ENCODE measurements around the gene KIF26A.

Gene KIF26A

DNA sequence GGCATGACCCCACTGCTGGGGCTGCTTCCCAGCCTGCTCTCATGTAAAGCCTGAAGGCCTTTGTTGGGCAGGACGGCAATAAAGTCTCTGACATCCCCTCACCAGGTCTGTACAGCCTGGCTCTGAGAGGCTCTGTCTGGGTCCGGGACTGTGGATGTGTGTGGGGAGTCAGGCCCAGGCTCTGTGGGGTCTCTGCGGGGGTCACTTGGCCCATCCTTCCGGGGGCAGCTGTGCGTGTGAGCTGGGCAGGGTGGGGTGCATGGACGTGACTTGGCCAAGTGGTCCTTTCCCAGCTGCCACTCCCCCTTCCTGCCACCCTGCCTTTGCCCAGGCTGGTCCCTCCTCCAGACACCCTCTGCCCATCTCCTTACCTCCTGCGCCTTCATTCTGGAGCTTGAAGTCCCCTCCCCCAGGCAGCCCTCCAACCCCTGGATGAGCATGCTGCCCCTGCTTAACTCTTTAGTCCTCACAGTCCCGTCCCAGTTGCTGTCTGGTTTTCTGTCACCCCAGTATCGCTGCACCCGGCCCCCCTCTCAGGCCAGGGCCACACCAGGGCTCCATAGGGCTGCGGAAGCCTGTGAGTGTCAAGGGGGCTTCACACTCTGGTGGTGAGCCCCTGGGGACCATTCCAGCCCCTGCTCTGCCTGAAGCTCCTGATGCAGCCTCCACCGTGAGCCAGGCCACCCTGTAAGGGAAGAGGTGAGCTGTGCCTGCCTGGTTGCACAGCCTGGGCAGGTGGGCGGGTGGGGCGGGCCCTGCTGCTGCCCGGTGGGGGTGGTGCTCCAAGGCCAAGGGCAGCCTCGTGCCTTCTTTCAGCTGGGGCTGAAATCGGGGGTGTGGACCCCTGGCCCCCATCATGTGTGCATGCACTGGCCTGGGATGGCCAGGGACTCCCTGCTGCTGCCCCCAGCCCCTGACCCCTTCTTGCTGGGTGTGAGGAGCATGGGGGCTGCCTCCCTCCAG lies 25.5 kb upstream of the KIF26A start:
- no peak for DNase-seq (ENCODE audit: low read depth in 2 of 2)

DNA sequence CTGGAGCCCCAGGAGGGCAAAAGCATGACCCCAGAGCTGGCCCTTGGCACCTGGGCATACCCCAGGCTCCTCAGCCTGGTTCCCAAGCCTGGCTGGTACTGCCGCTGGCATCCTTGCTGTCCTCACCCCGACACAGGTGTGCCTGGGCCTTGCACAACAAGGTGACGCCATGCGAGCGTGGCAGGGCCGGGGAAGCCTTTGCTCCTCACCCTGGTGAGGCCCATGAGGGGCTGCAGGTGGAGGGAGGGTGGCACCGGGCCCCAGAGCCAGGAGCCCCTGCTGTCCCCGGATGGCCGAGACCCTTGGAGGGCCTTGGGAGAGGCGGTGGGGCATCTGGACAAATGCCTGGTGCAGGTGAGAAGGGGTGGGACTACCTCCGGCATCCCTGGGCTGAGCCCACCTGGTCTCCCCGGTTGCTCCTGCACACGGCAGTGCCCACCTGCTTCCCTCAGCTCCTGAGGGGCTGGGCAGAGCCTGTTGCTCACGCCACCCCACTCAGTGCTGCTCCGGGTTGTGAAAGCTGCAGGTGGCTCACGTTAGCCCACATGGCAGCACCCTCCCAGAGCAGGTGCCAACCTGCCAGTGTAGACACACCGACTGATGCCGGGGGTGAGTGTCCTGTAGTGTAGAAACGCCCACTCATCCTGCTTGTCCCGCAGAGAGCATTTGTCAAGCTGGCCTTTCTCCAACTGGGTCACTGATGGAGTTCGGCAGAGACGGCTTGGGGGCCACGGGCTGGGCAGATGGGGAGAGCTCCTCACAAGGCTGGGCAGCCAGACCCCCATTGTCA lies 24.6 kb upstream of the KIF26A start:
- no peak for DNase-seq (ENCODE audit: low read depth in 2 of 2)

DNA sequence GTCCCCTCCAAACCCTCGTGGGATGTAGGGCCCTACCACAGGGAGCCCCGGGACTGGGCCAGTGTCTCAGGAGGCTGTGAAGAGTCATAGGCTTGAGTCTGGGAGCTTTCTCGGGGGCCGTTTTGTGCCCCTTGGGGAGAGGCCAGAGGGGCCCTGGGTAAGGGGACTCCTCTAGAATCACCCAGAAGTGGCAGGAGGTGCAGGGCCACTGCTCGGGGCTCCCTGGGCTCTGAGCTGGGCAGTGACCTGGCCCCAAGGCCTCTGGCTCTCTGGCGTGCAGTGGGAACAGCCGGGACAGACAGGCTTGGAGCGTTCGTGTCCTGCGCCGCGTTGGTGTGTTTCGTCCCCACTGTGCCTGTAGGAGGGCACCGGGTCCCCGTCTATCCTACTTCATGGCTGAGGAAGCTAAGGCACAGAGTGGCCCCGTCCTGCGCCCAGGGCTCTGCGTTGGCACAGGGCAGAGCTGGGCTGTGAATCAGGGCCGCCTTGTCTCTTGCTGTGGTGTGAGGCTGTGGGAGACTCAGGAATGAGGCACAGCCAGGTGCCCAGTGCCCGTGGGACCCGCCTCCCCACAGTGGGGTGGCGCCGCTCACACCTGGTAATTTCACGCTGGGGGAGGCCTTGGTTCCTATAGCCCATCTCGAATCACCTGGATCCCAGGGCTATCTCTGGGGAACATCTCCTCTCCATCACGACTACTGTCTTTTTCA lies 23.8 kb upstream of the KIF26A start:
- DNase-seq (ENCODE audit: low read depth in 2 of 2) = no peak

DNA sequence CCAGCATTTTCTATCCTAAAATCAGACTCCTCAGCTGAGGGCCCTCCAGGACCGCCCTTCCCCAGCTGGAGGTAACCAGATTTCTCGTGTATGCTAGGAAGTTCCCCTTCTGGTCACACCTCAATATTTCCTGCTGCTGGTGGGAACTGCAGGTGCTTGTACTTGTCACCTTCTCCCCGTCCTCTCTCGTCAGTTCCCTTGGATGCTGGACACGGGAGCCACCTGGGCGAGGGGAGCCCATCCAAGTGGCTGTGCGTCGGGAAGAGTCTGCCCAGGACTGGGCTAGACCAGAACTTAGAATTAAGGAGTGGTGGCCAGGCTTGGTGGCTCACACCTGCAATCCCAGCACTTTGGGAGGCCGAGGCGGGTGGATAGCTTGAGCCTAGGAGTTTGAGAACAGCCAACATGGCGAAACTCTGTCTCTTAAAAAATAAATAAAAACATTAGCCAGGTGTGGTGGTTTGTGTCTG lies 23.2 kb upstream of the KIF26A start:
- DNase-seq (ENCODE audit: low read depth in 2 of 2) = no peak

DNA sequence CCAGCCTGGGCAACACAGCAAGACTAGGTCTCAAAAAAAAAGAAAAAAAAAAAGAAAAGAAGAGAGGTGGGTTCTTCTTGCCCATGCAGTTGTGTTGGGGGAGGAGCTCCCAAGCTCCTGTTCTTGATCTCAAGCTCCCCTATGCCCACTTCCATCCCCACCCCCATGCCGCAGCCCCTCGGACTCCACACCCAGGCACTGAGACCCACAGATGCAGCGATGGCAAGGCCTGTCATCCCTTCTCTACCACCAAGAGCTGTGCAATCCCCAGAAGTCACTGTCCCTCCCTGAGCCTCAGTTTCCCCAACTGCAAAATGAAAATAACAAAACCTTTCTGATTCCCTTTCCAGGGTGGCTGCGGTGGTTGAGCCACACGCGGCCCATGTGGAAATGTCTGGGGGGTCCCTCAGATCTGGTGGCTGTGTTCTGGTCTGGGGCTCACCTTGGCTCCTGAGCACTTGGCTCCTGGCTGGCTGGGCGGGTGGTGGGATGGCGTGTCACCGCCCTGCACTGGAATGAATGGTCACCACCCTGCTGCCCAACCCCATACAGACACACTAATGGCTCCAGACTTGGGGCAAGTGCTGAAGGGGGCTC lies 22.6 kb upstream of the KIF26A start:
- no peak for DNase-seq (ENCODE audit: low read depth in 2 of 2)

DNA sequence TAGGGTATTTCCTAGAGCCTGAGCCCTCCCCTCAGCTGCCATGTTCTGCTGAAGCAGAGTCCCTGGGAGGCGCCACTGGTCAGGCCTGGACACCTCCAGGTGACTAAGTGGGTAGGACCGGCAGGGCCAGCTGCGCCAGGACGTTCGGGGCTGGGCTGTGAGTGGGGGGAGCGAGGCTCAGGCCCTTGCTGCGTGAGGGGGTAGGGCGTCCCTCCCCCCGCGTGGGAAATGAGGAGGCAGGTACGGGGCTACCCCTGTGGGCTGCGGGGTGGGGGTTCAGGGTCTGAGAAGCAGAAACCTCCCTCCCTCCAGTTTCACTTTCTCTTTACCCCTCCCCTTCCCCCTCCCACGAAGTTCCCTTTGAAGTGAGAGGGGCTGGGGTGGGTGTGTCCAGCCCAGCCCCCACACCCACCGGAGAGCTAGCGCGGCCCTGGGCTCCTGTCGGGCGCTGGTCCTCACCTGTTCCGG lies 22.1 kb upstream of the KIF26A start:
- no peak for DNase-seq (ENCODE audit: low read depth in 2 of 2)

DNA sequence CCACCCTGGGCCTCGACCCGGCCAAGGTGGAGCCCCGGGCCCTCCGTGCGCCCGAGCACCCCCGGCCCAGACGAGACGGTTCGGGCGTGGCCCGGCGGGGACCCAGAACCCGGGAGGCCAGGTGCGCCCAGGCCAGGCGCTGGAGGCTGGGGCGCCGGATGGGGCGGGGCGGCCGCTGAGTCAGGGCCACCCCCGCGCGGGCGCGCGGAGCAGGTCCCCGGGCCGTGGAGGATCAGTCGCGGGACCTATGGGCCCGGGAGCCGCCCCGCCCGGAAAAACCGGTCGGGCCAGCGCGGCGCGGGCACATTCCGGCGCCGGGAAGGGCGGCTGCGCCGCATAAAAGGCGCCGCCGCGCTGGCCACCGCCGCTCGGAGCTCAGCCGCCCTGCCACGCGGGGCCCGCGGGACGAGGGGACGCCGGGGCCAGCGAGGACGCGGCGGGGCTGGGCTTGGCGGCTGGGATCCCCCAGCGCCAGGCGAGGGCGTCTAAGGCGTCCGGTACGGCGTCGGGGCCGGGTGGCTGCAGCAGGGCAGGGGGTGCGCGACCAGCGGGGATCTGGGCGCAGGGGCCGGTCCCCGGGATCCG lies 21.5 kb upstream of the KIF26A start:
- DNase-seq (ENCODE audit: low read depth in 2 of 2) = no peak

DNA sequence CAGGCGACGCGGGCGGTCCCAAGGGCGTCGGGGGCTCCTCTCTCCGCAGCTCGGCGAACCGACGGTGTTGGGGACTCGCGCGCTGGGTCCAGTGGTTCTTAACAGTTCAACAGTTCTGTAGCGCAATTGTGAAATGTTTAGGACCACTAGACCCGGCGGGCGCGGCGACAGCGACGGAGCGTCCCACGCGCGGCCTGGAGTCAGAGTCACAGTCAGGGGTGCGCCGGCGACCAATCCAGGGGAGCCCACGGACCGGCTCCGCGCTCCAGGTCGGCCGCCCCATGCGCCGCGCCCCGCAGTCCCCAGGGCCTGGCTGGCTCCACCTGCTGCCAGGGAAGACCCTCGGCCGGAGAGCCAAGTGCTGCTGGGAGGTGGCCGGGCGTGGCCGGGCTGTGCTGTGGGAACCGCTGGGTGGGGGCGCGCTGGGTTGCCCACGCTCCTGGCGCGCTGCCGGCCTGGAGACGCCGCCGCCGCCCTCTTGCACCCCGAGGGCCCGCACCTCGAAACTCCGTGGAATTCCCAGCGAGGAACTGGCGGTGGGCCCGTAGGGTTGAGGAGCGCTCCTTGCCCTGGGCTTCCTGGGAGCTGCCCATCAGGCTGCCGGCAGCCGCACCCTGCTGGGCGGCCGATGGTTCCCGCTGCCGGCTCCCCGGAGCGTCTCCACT lies 20.9 kb upstream of the KIF26A start:
- DNase-seq (ENCODE audit: low read depth in 2 of 2) = no peak

DNA sequence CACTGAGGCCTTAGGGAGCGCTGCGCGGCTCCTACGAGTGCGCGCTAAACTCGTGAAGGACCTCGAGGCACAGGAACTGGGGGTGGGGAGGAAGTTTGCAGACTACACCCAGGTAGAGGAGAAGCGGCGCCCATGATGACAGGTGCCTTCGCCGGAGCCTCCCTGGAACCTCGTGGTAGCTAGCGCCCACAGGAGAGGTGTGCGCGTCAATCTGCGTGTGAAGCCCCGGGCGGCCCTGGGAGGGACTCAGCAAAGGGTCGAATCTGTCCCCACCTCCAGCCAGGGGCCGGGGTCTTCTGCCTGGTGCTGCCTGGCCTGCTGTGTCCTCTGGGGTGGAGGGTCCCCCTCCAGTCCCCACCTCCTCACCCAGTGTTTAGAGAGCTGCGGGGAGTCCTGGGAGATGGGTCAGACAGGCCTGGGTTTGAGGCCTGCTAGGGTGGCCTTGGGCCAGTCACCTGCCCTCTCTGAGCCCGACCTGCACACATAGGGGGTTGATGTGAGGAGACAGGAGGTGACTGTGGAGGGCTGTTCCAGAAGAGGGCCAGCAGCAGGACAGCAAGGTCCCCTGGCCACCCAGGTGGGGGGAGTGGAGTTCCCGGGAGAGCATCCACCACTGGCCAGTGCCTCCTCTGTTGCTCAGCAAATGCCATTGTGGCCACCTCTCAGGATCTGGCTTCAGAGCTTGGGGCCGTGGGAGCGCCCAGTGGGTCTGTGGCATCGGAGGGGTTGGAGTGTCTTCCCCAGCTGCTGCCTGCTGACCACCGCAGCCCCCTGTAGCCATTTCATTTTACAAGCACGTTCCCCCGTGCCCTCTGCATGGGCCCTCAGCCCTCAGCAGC lies 20.2 kb upstream of the KIF26A start:
- no peak for DNase-seq (ENCODE audit: low read depth in 2 of 2)

DNA sequence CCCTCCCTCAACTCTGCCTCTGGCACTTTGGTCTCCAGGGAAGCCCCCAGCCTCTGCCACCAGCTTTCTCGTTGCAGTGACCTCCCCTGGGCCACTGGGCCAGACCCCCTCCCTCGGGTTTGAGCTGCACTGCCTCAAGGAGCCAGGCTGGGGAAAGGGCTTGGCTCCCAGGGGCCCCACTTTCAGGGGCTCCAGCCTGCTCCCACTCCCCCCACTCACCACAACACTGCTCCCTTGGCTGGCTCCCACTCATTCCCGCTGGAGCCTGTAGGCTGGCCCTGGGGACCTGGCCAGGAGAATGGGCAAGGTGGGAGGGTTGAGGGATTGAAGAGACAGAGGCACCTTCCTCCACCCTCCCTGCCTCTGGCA lies 19.3 kb upstream of the KIF26A start:
- no peak for DNase-seq (ENCODE audit: low read depth in 2 of 2)

DNA sequence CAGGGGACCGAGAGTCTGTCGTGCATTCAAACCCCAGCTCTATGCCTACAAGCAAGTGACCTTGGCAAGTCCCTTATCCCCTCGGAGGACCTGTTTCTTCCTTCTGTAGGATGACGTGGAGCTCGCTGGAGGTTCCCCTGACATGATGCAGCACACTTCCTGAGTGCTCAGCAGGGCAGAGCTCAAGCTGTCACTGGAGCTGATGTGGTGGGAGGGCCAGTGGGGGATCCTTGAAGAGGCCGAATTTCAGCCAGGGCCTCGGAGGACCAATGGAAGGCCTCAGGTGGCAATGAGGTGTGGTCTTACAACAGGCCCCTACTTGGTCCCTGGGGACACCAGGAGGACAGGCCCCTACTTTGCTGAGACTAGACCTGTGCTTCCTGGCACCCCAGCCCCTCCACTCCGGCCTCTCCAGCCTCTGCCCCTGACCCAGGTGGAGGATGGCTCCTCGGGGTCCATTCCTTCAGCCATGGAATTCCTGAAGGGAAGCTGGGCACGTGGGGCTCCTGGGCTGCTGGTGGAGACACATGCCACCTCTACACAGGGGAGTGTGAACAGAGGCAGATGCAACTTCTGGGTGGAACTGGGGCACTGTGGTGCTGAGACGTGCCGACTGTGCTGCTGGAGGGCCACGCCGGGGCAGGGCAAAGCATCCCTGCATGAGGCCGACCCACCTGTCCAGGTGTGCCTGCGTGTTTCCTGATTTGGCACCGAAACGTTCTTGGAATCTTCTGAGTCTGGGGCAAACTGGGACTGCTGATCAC lies 18.7 kb upstream of the KIF26A start:
- no peak for DNase-seq (ENCODE audit: low read depth in 2 of 2)

DNA sequence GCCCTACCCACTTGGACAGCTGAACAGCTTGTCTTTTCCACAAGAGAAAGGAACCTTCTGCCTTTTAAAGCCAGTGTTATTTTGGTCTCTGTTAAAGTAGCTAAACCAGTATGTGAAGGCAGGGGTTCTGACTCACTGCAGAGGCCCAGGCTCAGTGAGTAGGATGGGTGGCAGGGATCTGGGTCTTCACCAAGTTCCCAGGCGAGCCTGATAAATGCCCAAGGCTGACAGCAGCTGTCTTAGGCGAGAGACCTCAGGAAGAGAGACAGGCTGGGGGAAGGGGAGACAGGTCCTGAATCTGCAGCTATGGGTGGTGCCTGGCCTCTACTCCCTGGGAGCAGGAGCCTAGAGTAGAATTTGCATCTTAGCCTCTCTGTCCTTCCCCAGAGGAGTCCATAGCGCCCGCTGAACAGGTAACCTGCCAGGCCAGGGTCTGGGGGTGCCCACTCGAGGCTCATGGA lies 18.1 kb upstream of the KIF26A start:
- no peak for DNase-seq (ENCODE audit: low read depth in 2 of 2)

DNA sequence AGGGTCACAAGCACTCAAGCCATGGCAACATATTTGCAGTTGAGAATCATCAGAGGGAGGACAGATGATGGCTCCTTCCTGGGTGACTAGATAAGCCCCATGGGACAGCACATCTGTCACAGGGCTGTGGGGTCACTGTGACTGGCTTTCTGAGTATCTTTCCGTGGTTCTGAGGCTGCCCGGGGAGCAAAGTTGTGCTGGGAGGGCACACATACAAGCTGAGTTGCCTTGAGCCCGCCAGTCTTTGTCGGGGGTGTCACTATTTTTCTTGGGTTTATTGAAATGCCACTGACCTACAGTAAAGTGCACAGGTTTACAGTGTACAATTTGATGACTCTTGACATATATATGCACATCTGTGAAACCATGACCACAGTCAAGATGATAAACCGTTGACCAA lies 17.2 kb upstream of the KIF26A start:
- no peak for DNase-seq (ENCODE audit: low read depth in 2 of 2)

DNA sequence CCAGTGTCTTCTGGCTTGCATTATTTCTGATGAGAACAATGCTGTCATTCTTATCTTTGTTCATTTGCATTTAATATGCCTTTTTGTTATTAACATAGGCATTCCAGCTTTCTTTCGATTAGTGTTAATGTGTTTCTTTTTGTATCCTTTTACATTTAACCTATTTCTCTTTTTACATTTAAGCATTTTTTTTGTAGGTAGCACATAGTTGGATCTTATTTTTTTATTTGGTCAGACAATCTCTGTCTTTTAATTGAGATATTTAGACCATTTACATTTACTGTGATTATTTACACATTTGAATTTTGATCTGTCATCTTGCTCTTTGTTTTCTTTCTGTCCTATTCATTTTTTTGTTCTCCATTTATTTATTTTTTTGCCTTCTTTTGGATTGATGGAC lies 14.5 kb upstream of the KIF26A start:
- DNase-seq (ENCODE audit: low read depth in 2 of 2) = no peak

DNA sequence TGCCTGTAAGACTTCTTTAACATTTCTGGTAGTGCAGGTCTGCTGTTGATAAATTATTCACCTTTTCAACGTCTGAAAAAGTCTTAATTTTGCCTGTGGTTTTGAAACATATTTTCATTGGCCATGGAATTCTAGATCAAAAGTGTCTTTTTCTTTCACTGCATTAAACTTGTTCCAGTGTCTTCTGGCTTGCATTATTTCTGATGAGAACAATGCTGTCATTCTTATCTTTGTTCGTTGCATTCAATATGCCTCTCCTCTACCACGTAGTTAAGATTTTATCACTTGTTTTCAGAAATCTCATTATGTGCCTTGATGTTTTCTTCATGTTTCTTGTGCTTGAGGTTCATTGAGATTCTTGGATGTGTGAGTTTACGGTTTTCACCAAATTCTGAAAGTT lies 13.4 kb upstream of the KIF26A start:
- DNase-seq (ENCODE audit: low read depth in 2 of 2) = no peak

DNA sequence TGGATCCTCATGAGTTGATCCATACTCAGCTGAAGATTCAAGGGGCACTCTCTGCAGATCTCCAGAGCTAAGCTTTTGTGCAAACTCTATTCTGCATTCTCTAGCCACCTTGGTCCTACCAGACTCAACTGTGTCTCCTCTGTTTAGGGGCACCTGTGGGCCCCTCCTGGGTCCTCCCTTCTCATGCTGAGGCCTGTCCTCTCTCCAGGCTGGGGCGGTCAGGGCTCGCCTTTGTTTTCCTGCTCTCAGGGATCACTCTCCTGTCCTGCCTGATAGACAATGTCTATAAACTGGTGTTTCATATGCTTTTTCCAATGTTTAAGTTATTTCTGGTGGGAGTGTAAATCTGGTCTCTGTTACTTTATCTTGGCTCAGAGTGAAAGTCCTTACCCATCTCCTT lies 11.6 kb upstream of the KIF26A start:
- DNase-seq (ENCODE audit: low read depth in 2 of 2) = no peak

DNA sequence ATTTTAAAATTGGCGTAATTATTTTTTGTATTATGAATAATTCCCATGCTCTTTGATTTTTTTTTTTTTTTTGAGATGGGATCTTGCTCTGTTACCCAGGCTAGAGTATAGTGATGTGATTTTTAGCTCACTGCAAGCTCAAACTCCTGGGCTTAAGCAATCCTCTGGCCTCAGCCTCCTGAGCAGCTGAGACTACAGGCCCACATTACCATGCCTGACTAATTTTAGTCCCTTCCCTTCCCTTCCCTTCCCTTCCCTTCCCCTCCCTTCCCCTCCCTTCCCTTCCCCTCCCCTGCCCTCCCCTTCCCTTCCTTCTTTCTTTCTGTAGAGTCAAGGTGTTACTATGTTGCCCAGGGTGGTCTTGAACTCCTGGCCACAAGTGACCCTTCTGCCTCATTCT lies 9.4 kb upstream of the KIF26A start:
- no peak for DNase-seq (ENCODE audit: low read depth in 2 of 2)

DNA sequence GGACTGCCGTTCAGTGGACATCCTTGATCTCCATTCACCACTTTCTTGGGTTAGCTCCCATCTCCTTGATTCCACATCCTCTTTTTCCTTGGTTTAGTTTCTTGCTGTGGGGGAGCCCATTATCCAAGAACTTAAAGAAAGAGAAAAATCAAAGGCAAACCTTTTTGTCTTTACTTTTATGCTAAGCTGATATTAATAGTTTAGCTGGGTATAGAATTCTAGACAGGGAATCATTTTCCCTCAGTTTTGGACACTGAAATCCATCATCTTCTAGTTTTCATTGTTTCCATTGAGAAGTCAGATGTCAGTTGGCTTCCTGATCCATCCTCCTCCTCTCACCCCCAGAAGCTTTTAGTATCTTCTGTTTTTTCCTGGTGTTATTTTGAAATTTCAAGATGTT lies 8.8 kb upstream of the KIF26A start:
- DNase-seq (ENCODE audit: low read depth in 2 of 2) = no peak
